ENCODE measurements around the gene DPP6.

DPP6 gene

GRCh38 chr7:154330318-154330717 is 278.1 kb downstream of the DPP6 start:
- no peak overlapping the region for H3K4me3 ChIP-seq (ENCODE audit: low read depth, low read length)
- TF ChIP-seq, protein P1, sequence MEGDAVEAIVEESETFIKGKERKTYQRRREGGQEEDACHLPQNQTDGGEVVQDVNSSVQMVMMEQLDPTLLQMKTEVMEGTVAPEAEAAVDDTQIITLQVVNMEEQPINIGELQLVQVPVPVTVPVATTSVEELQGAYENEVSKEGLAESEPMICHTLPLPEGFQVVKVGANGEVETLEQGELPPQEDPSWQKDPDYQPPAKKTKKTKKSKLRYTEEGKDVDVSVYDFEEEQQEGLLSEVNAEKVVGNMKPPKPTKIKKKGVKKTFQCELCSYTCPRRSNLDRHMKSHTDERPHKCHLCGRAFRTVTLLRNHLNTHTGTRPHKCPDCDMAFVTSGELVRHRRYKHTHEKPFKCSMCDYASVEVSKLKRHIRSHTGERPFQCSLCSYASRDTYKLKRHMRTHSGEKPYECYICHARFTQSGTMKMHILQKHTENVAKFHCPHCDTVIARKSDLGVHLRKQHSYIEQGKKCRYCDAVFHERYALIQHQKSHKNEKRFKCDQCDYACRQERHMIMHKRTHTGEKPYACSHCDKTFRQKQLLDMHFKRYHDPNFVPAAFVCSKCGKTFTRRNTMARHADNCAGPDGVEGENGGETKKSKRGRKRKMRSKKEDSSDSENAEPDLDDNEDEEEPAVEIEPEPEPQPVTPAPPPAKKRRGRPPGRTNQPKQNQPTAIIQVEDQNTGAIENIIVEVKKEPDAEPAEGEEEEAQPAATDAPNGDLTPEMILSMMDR (IDR thresholded peaks at IDR 0.05; ENCODE audit: low read depth, low read length): no peak
- peaks cover 6% of the 10 kb centered on the region; the same call in 1 of the 2 replicates for H3K9me3 ChIP-seq
- no peaks in the 10 kb centered on the region for H3K4me1 ChIP-seq
- no peaks in the 10 kb centered on the region for H3K36me3 ChIP-seq
- H3K27me3 ChIP-seq: no peaks in the 10 kb centered on the region
- peak; percentile 17 for DNase-seq

- TF ChIP-seq, protein P1 (IDR thresholded peaks at IDR 0.05; ENCODE audit: low read depth, low read length): no peak
- no peaks in the 10 kb centered on the region for H3K27me3 ChIP-seq
- no peak overlapping the region for H3K4me3 ChIP-seq (ENCODE audit: low read depth, low read length)
Measured at GRCh38 chr7:154332811-154333580, 280.8 kb downstream of the DPP6 start.

GRCh38 chr7:154336295-154336694 is 284.1 kb downstream of the DPP6 start:
- Histone ChIP-seq H3K4me3 (ENCODE audit: low read depth, low read length) (no peak overlapping the region), H3K9me3 (no peaks in the 10 kb centered on the region), H3K4me1 (no peaks in the 10 kb centered on the region), H3K27me3 (no peaks in the 10 kb centered on the region), H3K36me3 (no peaks in the 10 kb centered on the region; the same call in 1 of the 2 replicates)
- DNase-seq: no peak
- TF ChIP-seq, protein P1 (IDR thresholded peaks at IDR 0.05; ENCODE audit: low read depth, low read length): no peak

More at GRCh38 chr7:154332811-154333580, 280.8 kb downstream of the DPP6 start:
- Histone ChIP-seq H3K9me3 (peaks cover 6% of the 10 kb centered on the region; the same call in 1 of the 2 replicates), H3K4me1 (no peaks in the 10 kb centered on the region), H3K36me3 (no peaks in the 10 kb centered on the region; the same call in 1 of the 2 replicates)
- DNase-seq: no peak

- Histone ChIP-seq H3K4me1 (no peaks in the 10 kb centered on the region), H3K9me3 (no peaks in the 10 kb centered on the region; the same call in 1 of the 2 replicates), H3K27me3 (no peaks in the 10 kb centered on the region), H3K4me3 (ENCODE audit: low read depth, low read length) (no peak overlapping the region), H3K36me3 (no peaks in the 10 kb centered on the region; the same call in 1 of the 2 replicates)
- no peak for DNase-seq
- TF ChIP-seq, protein P1 (IDR thresholded peaks at IDR 0.05; ENCODE audit: low read depth, low read length): no peak
Measured at GRCh38 chr7:154338701-154339506, 286.7 kb downstream of the DPP6 start.

DNA sequence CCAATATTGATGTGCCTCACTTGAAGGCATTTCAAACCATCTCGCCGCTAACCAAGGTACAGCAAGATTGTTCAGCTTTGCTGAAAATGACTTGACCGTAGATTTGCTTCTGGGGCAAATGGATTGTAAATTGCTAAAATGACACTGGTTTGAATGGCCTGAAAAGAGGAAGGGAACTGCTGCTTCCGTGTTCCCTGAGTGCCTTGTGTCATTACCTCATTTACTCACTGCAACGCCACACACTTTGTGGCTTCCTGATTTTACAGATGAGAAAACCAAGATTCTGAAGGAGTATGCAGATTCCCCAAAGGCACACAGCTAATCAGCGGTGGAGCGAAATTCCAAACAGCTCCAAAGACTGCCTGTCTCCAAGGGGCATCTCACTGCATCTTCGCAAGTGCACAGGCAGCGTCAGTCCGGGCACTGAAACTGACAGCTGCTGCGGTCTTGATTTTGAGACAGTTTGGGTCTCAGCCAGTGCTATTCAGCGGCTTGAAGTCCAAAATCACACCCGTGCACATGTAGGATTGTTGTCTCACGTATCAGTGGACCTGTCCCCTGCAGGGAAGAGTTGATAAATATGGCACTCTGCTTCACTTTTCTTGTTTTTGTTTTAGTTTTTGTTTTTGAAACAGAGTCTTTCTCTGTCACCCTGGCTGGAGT is 290.9 kb downstream of the DPP6 start:
- TF ChIP-seq, protein P1 (IDR thresholded peaks at IDR 0.05; ENCODE audit: low read depth, low read length): no peak
- H3K4me1 ChIP-seq: no peaks in the 10 kb centered on the region

More for the DNA sequence above, 290.9 kb downstream of the DPP6 start:
- H3K9me3 ChIP-seq: no peaks in the 10 kb centered on the region; the same call in 1 of the 2 replicates
- no peak overlapping the region for H3K4me3 ChIP-seq (ENCODE audit: low read depth, low read length)
- no peak for DNase-seq
- no peaks in the 10 kb centered on the region for H3K27me3 ChIP-seq
- H3K36me3 ChIP-seq: no peaks in the 10 kb centered on the region

Data from BE2C (cell line).